Measurements from ENCODE around the gene NRXN2. TPM values are rescaled to one million over a fixed set of nuclear protein-coding genes. Genes with fewer than 3 reads are reported as not detected.

The NRXN2 gene
- total and polyA plus RNA-seq, 10 of the 15 experiments (the other 5 are each of a cell fraction or from before 2014, with no cell fraction given): 0.03 to 1.4 (median 0.23) TPM

DNA sequence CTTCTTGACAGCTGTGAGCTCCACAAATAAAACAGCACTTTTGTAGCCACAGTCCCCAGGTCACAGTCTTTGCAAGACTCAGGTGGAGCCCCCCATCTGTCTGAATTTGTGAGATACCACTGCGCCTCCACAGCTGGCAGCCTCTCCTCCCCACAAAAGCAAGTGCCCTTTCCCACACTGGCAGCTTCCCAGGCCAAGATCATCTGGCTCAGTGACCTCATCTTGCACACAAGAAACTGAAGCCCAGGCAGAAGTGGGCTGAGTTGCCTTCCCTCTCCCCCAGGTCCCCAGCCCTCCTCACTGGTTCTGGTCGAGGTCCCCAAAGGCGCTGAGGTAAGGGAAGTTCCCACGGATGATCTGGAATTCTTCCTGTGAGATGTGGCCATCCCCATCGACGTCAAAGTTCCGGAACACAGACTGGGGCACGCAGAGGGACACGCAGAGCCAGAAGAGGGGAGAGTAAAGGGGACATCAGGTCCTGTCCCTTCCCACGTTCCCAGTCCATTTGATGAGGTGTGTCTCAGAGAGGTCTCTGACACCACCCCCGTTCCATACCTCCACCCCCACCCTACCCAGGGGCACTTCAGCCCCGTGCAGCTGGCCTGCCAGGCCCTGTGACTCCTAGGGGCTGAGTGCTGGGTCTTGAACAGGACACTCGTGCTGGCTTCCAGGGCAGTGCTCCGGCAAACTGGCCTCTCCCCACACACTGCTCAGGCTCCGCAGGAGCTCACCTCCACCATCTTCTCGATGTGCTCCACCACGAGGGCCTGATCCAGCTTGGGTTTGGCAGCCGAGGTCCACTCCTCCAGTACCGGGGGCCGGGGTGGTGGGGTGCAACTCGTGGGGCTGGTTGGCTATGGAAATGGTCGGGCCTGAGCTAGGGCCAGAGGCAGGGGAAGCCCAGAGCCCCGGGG lies 12.1 kb upstream of the NRXN2 start:
- Histone ChIP-seq H3K4me3 (no peak overlapping the region), H3K27me3 (replicated peaks in 1 of 2; ENCODE audit: control insufficient read depth in 2 of 2, insufficient read depth in 2 of 2, low read length in 1 of 2) (no peaks in the 10 kb centered on the region), H3K4me2 (ENCODE audit: control insufficient read depth, insufficient read depth) (no peak overlapping the region), H2AFZ (ENCODE audit: control insufficient read depth, low read depth, low read length) (no peak overlapping the region), H3K9ac (ENCODE audit: control insufficient read depth, insufficient read depth, low read length) (no peak overlapping the region), H3K27ac (ENCODE audit: control insufficient read depth, insufficient read depth) (no peak overlapping the region), H3K36me3 (ENCODE audit: control insufficient read depth in 2 of 2, insufficient read depth in 2 of 2, low read length in 1 of 2) (no peaks in the 10 kb centered on the region), H4K20me1 (ENCODE audit: control insufficient read depth, insufficient read depth) (no peaks in the 10 kb centered on the region), H3K9me3 (replicated peaks; ENCODE audit: control insufficient read depth, insufficient read depth, low read length) (no peaks in the 10 kb centered on the region), H3K79me2 (ENCODE audit: control insufficient read depth, insufficient read depth, low read length) (no peaks in the 10 kb centered on the region), H3K4me1 (ENCODE audit: control insufficient read depth, insufficient read depth, low read length) (no peaks in the 10 kb centered on the region)
- no peak for DNase-seq (ENCODE audit: low read depth, low spot score)
- WGBS (ENCODE audit: insufficient coverage, insufficient replicate concordance, low lambda C conversion rate, missing lambda C conversion rate): 33% methylated on average over 22 of the region's 23 CpGs
- intact Hi-C loops (cut with micrococcal nuclease; ENCODE audit: unreplicated experiment): no loop called here
- no peak for TF ChIP-seq ZNF24 (IDR thresholded peaks at IDR 0.05)
- no peak for ATAC-seq
- ChIA-PET POLR2A (no interaction called here), SMC1A (ENCODE audit: uncharacterized antibody, unreplicated experiment) (interaction anchor here (0.9 to 3.5 kb wide), 4 partner anchors 11 to 85 kb away, joined by 3 to 11 read pairs (median 8); no protein-coding TSS in a partner anchor), RAD21 (ENCODE audit: unreplicated experiment) (interaction anchor here (1.6 to 1.7 kb wide), 2 partner anchors 11 to 46 kb away, joined by 4 to 5 read pairs; no protein-coding TSS in a partner anchor), CTCF (interaction anchor here (0.8 to 9.7 kb wide), 9 partner anchors 8 to 84 kb away, joined by 3 to 86 read pairs (median 7); partner anchors contain the start of gene RASGRP2)
- in situ Hi-C loops (cut with MboI): loop anchor here (5.0 kb wide), 1 partner anchor 48 kb away; no protein-coding TSS in a partner anchor
- no peak for FAIRE-seq
- BruUV-seq (replicated peaks): no TSS peak

GRCh38 chr11:64731601-64732000 lies 8.6 kb upstream of the NRXN2 start:
- H2AFZ ChIP-seq (ENCODE audit: control insufficient read depth, low read depth, low read length): no peak overlapping the region
- no peaks in the 10 kb centered on the region for H3K79me2 ChIP-seq (ENCODE audit: control insufficient read depth, insufficient read depth, low read length)
- H3K4me2 ChIP-seq (ENCODE audit: control insufficient read depth, insufficient read depth): no peak overlapping the region
- H3K27me3 ChIP-seq (replicated peaks in 1 of 2; ENCODE audit: control insufficient read depth in 2 of 2, insufficient read depth in 2 of 2, low read length in 1 of 2): no peaks in the 10 kb centered on the region
- no peaks in the 10 kb centered on the region for H4K20me1 ChIP-seq (ENCODE audit: control insufficient read depth, insufficient read depth)
- intact Hi-C loops (cut with micrococcal nuclease; ENCODE audit: unreplicated experiment) (no loop called here), in situ Hi-C loops (cut with MboI) (no loop called here)
- no peaks in the 10 kb centered on the region for H3K9me3 ChIP-seq (replicated peaks; ENCODE audit: control insufficient read depth, insufficient read depth, low read length)
- SMC1A ChIA-PET (ENCODE audit: uncharacterized antibody, unreplicated experiment): no interaction called here
- CTCF ChIA-PET: no interaction called here
- no peak for DNase-seq (ENCODE audit: low read depth, low spot score)
- RAD21 ChIA-PET (ENCODE audit: unreplicated experiment): no interaction called here
- FAIRE-seq: no peak
- H3K9ac ChIP-seq (ENCODE audit: control insufficient read depth, insufficient read depth, low read length): no peak overlapping the region
- no peak overlapping the region for H3K27ac ChIP-seq (ENCODE audit: control insufficient read depth, insufficient read depth)
- TF ChIP-seq, protein P1, sequence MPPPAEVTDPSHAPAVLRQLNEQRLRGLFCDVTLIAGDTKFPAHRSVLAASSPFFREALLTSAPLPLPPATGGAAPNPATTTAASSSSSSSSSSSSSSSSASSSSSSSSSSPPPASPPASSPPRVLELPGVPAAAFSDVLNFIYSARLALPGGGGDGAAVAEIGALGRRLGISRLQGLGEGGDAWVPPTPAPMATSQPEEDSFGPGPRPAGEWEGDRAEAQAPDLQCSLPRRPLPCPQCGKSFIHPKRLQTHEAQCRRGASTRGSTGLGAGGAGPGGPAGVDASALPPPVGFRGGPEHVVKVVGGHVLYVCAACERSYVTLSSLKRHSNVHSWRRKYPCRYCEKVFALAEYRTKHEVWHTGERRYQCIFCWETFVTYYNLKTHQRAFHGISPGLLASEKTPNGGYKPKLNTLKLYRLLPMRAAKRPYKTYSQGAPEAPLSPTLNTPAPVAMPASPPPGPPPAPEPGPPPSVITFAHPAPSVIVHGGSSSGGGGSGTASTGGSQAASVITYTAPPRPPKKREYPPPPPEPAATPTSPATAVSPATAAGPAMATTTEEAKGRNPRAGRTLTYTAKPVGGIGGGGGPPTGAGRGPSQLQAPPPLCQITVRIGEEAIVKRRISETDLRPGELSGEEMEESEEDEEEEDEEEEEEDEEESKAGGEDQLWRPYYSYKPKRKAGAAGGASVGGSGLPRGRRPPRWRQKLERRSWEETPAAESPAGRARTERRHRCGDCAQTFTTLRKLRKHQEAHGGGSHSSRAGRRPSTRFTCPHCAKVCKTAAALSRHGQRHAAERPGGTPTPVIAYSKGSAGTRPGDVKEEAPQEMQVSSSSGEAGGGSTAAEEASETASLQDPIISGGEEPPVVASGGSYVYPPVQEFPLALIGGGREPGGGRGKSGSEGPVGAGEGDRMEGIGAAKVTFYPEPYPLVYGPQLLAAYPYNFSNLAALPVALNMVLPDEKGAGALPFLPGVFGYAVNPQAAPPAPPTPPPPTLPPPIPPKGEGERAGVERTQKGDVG (CRISPR knock-in tag; IDR thresholded peaks at IDR 0.05): no peak
- TF ChIP-seq ESRRA (IDR thresholded peaks at IDR 0.05; ENCODE audit: low read length) (no peak), CEBPB (IDR thresholded peaks at IDR 0.05; ENCODE audit: borderline replicate concordance in 1 of 2, low read depth in 2 of 2, low read length in 2 of 2) (no peak), BHLHE40 (IDR thresholded peaks at IDR 0.05; ENCODE audit: borderline replicate concordance in 1 of 2, low read depth in 2 of 2, low read length in 1 of 2) (no peak), RCOR1 (conservative IDR thresholded peaks at IDR 0.05; ENCODE audit: low read depth, low read length) (no peak)
- WGBS (ENCODE audit: insufficient coverage, insufficient replicate concordance, low lambda C conversion rate, missing lambda C conversion rate): 10% methylated on average over 3 of the region's 3 CpGs
- POLR2A ChIA-PET: no interaction called here
- no peak for ATAC-seq
- no peaks in the 10 kb centered on the region for H3K36me3 ChIP-seq (ENCODE audit: control insufficient read depth in 2 of 2, insufficient read depth in 2 of 2, low read length in 1 of 2)
- H3K4me3 ChIP-seq: no peak overlapping the region
- H3K4me1 ChIP-seq (ENCODE audit: control insufficient read depth, insufficient read depth, low read length): no peaks in the 10 kb centered on the region
- no TSS peak for BruUV-seq (replicated peaks)
